GM20431 (cell line): Measurements from ENCODE around the gene TCF25.
"Not testable (repeated sequence)": the region's sequence is repeated elsewhere in the genome, so short reads cannot be mapped to it uniquely, and the experiment has no call there.

Experiments
- in situ Hi-C: fragments of 300-500 bp; cut with MseI, MboI; formaldehyde crosslinking; loops from one replicate; pipeline ENCODE4 v1.15.0; 2020; ENCODE audit warnings: low sequenced_read_pairs; ENCODE audit not compliant: unreplicated experiment

Gene TCF25

DNA sequence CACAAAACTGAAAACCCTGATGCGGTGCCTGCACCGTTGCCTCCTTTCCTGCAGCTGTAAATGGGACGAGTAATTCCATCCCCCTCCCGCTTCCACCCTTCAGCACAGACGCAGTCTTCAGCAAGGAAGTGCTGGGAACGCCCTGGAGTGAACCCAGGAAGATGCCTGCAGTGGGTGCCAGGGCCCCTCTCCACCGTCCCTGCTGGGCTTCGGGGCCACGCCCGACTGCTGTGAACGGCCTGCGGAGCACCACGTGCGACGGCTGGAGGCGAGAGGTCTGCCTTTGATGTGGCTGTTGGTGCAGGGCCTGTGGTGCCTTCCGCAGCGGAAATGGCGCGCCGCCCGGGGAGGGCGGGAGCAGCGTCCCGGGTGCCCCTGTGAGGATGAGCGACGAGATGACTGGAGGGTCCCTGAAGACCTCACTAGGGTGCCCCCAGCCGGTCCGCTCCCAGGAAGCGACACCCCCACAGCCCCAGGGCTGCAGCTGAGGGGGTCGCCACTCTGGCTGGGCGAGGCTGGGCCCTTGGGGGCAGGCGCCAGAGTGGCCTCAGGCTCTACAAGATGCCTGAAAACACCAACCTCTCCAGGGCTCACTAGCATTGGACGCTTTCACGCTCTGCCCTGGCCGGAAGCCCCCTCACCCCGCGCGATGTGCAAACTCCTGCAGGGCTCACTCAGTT is 44.5 kb downstream of the TCF25 start:
- in situ Hi-C loops = no loop called here

DNA sequence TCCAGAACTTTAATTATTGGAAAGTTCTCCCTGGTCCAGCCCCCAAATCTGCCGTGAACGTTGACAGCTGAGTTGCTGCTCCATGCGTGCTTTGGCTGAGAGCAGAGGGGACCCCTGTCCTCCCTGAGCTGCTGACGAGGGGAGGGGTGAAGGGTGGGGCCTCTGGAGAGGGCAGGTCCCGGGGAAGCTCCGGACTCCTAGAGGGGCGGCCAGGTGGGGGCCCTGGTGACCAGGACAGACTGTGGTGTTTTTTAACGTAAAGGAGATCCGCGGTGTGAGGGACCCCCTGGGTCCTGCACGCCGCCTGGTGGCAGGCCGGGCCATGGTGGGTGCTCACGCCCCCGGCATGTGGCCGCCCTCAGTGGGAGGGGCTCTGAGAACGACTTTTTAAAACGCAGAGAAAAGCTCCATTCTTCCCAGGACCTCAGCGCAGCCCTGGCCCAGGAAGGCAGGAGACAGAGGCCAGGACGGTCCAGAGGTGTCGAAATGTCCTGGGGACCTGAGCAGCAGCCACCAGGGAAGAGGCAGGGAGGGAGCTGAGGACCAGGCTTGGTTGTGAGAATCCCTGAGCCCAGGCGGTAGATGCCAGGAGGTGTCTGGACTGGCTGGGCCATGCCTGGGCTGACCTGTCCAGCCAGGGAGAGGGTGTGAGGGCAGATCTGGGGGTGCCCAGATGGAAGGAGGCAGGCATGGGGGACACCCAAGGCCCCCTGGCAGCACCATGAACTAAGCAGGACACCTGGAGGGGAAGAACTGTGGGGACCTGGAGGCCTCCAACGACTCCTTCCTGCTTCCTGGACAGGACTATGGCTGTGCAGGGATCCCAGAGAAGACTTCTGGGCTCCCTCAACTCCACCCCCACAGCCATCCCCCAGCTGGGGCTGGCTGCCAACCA is 45.3 kb downstream of the TCF25 start, which contains the start of gene MC1R:
Gene MC1R, plus strand, starts transcription at position 410 of the 895 bp plus-strand sequence. Its CDS starts 397 bp downstream, at position 807.
- in situ Hi-C loops = no loop called here

GRCh38 chr16:89919535-89920406 is 46.4 kb downstream of the TCF25 start:
- in situ Hi-C loops = no loop called here

DNA sequence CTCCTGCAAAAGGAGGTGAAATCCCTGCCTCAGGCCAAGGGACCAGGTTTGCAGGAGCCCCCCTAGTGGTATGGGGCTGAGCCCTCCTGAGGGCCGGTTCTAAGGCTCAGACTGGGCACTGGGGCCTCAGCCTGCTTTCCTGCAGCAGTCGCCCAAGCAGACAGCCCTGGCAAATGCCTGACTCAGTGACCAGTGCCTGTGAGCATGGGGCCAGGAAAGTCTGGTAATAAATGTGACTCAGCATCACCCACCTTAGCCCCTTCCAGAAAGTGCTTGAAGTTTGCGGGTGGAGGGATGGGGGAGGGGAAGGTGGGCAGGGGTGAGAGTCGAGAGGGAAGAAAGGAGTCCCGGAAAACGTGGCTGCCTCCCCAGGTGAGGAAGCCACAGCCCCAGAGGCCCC is 47.3 kb downstream of the TCF25 start:
- in situ Hi-C loops = no loop called here

- in situ Hi-C loops = no loop called here
These were observed 47.8 kb downstream of the TCF25 start for GRCh38 chr16:89921131-89921701.

GRCh38 chr16:89921702-89922476 is 48.5 kb downstream of the TCF25 start:
- in situ Hi-C loops = no loop called here

DNA sequence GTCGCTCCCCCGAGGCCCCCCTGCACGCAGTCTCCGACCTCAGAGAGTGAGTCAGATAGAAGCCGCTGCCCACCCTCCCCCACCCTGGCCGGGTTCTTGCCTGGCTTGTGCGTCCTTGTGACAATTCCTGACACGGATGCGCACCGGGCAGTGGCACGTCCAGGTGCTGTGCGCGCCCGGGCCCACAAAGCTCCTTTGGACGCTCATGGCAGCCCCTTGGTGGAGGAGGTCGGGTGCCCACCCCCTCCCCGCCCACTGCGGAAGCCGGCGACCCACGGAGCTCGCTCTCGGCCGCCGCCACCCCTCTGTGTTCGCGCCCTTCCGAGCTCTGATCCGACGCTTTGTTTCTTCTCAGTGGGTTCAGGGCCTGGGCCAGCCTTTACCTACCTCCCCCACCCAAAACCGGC is 49.1 kb downstream of the TCF25 start:
- in situ Hi-C loops = no loop called here

- in situ Hi-C loops = no loop called here
These were observed 49.7 kb downstream of the TCF25 start, which contains the start of gene TUBB3 for GRCh38 chr16:89922884-89923639. Gene TUBB3 (plus strand): TSS chr16:89923342. CDS start chr16:89923402, 60 bp downstream.

GRCh38 chr16:89923640-89924296 is 50.4 kb downstream of the TCF25 start:
- in situ Hi-C loops = no loop called here

DNA sequence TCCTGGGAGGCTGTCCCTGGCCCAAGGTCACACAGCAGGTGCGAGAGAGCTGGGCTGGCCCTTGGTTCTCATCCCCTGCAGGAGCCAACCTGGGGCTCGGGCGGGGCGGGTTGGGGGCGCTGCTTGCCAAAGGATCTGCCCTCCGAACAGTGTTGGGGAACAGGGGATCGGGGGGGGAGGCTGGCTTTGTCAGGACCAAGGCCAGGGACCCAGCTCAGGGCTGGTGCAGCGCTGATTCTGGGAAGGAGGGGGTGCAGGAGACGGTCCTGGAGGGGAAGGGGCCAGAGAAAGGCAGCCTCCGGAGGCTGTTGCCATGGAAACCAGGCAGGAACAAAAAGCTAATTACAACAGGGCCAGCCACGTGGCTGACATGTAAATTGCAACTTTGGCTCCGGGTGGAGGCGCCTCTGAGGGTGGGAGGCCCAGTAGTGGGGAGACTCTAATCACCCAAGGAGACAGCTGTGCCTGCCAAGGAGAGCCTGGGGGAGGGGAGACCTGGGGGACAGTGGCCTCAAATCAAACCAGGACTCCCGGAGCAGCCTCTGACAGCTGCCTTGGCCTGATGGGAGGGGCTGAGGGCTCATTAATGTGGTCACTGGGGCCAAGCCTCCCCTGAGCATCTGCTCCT is 51.0 kb downstream of the TCF25 start:
- in situ Hi-C loops = no loop called here

GRCh38 chr16:89924925-89925307 is 51.5 kb downstream of the TCF25 start:
- in situ Hi-C loops = no loop called here

- in situ Hi-C loops = no loop called here
These were observed 52.2 kb downstream of the TCF25 start for GRCh38 chr16:89925596-89926079.

DNA sequence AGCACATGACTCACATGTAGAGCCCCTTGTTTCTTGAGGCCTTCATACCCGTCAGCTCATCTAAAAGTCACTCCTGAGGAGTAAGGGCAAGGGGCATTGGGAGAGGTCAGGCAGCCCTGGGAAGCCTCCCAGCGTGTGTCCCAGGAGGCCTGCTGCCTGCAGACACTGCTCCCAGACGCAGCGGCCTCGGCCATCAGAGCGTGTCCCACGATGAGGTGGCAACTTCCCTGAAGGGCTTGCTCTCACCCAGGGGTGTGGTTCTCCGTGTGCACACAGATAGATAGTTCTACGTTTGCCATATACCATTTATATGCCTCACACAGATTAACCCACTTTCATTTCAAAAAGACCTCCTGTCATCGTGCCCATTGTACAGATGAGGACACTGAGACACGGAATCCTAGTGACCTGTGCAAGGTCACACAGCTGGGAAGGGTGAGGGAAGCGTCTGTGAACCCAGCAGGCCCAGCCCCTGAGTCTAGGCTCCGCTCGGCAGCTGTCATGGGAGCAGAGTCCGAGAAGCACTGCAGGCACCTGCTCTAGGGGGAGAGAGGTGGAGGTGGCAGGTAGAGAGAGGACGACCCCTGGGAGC is 58.0 kb downstream of the TCF25 start:
- in situ Hi-C loops = no loop called here

DNA sequence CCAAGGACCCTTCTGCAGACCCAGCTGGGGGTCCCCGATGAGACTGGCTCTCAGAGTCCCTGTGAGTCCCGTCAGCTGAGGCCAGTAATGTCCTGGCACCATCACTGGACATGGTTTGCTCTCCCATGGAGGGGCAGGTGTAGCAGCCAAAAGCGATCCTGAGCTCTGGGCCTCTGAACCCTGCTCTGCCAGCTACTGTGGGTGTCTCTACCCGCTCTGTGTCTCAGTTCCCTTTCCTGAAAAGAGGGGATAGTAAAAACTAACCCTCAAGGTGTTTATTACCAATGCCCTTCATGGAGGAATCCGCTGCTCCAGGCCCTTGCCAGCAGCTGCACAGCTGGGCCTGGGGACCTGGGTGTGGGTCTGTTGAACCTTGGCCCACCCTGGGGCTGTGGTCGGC is 58.6 kb downstream of the TCF25 start:
- in situ Hi-C loops = no loop called here

DNA sequence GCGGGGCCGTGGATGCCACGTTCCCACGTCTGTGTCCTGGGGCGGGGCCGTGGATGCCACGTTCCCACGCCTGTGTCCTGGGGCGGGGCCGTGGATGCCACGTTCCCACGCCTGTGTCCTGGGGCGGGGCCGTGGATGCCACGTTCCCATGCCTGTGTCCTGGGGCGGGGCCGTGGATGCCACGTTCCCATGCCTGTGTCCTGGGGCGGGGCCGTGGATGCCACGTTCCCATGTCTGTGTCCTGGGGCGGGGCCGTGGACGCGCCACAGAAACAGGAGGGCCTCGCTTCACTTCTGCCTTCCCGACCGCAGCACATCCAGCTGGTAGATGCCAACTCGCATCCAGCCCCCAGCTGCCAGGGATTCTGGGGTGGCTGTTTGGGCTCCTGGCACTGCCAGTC is 60.6 kb downstream of the TCF25 start:
- in situ Hi-C loops = not testable (repeated sequence)

DNA sequence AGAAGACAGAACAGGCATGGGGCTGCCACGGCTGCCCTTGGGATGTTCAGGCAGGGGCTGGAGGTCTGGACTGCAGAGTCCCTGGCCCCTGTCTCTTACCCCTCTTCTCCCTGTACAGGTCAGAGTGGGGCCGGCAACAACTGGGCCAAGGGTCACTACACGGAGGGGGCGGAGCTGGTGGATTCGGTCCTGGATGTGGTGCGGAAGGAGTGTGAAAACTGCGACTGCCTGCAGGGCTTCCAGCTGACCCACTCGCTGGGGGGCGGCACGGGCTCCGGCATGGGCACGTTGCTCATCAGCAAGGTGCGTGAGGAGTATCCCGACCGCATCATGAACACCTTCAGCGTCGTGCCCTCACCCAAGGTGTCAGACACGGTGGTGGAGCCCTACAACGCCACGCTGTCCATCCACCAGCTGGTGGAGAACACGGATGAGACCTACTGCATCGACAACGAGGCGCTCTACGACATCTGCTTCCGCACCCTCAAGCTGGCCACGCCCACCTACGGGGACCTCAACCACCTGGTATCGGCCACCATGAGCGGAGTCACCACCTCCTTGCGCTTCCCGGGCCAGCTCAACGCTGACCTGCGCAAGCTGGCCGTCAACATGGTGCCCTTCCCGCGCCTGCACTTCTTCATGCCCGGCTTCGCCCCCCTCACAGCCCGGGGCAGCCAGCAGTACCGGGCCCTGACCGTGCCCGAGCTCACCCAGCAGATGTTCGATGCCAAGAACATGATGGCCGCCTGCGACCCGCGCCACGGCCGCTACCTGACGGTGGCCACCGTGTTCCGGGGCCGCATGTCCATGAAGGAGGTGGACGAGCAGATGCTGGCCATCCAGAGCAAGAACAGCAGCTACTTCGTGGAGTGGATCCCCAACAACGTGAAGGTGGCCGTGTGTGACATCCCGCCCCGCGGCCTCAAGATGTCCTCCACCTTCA is 61.5 kb downstream of the TCF25 start:
- in situ Hi-C loops = no loop called here
